Stimulated activated CD4-positive, alpha-beta T cell treated with anti-CD3 and anti-CD28 coated beads, TNF-alpha, amount 100 ng/mL, for 1 hour (primary cell): ENCODE data around the gene DCAF5.
"Not testable (repeated sequence)": the region's sequence is repeated elsewhere in the genome, so short reads cannot be mapped to it uniquely, and the experiment has no call there.

Source experiments
- DNase-seq, 3 donors: peaks; one replicate each; pipeline ENCODE4 v3.0.0-alpha.2; 2020; ENCODE audit warnings: low read depth in 3 of 3, low spot score in 1 of 3

DCAF5 gene

DNA sequence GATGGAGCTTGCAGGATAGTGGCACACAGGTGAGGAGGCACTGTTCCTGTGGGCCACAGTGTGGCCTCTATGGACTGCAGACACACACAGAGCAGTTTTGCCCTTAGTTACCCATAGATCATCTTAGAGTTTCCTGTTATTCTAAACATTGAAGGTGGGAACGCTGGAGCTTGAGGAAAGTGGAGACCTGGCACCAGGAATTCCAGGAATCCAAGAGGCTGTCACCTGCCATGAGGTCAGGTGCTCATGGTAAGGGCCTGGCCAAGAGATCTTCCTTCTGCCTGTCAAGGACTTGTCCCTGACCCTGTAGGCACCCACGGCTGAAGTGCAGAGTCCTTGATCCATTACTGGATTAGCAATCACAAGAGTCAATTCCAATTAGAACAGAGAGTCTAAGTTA, 108.6 kb downstream of the DCAF5 start:
- no peak for DNase-seq

DNA sequence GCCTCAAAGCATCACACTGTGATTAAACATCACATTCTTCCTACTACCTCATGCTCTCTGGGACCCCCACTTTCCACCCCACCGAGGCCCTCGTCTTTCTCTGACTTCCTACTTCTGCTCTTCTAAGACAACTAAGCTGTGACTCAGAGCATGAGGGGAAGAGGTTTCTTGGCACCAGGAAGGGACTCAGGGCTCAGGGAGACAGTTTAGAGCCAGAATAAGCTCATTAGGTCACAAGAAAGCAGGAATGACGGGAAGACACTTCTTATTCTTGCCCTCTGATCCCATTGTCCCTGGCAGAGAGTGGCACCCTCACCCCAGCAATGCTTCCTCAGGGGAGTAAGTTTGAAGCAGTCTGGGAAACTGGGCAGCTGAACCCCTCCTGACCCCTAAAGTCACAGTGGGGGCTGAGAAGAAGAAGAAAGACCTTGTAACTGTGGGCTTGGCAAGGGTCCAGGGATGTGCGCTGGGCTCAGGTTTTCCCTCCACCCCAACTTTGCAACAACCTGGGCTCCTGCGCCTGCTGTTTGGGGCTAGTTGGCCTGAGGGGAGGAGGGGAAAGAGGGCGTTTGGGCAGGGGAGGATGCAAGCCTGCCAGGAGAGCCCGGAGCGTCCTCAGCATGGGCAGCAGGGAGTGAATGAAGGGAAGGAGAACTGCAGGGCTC, 109.2 kb downstream of the DCAF5 start:
- DNase-seq, result no peak

DNA sequence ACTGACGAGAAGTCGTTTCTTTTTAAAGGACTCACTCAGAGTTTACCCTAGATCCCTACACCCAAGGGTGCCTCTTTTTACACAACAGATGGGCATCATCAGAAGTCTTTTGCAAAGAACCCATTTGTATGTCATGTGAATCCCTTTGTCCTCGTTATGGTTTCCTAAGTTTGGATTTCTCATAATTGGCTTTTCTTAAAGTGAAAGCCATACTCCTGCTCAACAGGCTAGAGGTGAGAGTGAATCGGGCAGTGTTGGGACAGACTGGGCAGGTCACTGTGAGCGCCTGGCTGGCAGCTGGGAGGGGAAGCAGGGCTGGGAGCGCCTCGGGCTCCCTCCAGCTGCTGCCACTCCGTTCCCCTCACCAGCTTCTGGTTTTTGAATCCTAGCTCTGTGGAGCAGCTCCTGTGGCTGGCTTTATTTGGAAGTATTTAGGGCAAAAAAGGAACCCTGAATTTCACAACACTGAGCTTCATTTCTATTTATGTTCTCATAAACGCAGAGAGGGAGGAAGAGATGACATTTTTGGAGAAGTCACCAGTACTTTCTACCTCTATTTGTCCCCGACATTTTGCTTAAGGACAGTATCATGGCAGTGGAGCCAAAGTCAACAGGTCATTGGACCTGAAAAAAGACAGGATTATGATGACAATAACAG, 110.0 kb downstream of the DCAF5 start:
- no peak for DNase-seq

DNA sequence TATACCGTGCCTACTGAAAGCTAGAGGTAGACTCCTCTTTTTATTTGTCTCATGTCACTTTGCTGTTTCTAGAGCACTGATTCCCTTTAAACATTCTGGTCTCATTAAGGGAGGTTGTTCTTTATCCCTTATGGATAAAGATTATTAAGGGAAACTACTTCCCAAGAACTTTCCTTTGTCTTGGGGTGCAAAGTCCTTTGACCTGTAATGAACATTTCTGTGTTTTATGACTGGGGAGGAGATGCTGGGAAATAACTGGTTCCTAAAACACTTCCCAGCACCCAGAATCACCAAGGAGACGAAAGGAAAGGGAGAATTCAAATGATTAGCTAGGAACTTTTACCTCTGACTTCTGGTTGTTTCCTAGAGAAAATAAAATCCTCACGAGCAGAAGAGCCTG, 110.6 kb downstream of the DCAF5 start:
- no peak for DNase-seq

DNA sequence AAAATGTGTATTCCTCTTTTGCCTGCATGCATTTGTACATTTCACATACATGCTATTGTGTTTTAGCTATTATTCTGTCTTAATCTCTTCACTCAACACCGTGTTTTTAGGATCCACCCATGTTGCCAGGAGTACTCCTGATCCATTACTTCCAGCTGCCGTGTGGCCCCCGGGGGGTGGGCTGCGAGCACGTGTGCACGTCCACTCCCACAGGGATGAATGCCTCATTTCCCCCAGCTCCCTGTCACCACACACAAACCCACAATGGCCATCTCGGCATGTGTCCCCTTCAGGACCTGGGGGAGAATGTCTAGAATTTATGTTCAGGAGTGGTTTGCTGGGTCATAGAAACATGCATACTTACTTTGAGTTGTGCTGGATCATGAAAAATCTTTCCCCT, 111.1 kb downstream of the DCAF5 start:
- no peak for DNase-seq

DNA sequence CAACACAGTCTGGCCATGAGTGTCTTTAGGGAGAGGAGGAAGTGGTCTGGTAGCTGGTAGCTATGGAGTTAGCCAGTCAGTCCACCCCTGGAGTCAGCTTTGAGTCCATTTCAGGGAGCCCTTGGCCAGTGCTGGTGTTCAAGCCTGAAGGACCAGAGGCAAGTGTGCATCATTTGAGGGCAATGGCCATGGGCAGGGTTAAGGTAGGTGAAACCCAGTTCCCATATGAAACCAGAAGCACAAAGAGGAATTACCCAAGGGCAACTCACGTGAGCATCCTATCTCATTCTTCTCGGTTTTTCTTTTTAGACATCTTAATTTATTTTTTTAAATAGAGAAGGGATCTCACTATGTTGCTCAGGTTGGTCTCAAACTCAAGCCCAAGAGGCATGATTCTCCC, 112.6 kb downstream of the DCAF5 start:
- no peak for DNase-seq

DNA sequence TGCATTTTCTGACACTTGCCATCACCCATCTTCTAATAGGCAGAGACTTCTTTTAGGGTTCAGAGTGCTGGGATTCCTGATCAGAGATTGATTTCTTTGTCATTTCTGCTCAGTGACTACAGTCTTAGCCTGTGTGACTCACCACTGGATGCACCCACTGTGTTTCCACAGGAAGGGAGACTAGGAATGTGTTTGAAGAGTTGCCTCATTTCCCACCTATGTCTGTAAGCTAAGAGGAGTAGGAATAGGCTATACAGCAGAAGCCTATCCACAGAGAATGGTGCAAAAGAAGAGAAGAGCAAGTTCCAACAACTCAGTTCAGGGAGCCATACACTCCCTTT, 113.7 kb downstream of the DCAF5 start:
- no peak for DNase-seq

DNA sequence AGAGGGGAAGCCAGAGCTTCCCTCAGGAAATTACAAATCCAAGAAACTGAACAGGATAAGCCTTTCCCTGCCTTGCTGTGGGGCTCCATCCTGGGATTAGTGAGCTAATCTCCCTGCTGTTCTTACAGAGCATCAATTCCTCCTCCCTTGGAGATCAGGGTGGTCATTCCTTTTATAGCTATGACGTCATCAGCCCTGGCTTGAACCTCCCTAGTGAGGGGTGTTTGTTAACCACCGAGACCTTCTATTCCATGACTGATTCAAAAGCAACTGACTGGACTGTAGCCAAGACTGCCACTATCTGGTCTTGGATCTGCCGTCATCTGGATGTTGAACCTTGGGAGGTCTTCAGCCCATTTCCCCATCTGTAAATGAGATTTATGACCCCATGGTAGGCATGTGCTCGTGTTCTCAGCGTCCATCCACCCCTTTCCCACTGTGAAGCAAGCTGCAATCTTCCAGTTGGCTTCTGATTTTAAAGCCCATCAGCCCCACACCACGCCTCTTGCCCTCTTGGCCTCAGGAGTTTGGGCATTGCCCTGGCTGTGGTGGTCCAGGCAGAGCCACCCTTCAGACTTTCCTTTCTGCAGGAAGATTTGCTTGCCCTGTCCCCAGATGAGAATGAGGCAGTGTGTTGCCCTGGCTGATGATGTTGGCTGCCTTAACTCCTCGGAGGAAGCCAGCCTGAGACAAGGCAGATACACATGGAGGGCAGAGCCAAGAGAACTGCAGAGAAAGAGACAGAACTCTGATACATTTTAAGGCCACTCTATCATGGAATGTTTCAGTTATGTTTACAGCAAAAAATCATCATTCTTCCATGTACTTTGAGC, 114.2 kb downstream of the DCAF5 start:
- no peak for DNase-seq

DNA sequence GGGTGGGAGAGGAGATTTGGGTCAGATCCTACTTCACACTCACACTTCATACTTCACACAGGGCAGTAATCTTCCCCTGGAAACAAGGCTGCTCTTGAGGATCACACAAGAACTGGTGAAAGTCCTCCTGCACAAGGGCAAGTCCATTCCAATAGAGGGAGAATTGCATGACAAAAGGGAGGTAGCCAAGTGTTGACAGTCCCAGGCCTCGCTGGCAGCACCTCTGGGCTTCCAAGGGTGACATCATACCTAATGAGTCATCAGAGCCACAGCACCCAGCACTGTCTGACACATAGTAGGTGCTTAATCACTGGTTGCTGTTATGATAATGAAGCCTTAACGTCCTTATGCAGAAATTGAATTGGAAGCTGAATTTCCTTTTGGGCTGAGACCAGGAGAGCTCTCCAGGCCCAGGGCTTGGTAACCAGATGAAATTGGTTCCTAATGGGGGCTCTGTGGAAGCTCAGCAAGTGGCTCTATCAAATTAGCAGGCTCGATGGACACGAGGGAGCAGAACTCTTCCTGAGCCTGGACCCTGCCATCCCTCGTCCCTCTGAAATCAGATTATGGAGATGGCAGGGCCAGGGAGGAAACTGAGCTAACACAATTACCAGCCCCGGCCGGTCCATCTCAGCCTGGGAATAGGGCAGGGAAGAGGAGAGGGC, 115.0 kb downstream of the DCAF5 start:
- DNase-seq, result no peak

DNA sequence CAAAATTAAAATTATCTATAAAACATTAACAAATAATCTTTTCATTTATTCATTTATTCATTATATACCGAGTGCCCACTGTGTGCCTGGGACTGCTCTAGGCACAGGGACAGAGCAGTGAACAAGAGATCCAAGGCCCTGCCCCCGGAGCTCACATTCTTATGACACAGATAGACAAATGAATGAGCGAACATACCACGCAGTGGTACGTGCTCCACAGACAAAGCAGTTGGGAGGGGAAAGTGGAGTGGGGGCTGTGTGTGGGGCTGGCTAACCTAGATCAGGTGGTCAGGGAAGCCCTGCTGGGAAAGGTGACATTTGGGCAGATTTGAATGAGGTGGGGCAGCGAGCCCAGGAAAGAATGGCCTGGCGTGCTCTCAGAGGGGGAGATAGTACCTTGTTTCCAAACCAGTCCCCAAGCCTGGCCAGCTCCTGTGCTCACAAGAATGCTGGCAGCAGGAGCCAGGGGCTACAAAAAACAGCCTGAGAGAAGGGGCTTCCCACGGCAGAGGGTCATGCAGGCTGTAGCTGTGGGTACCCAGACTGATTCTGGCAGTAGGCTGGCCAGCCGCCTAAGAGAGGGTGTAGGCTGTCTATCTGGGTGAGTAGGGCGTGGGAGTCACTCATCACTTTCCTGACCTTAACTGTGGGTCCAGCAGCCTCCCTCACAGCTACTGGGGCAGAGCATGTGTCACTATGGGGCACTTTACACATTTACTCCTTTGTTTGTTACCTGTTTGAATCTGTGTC, 116.0 kb downstream of the DCAF5 start:
- DNase-seq, result no peak

DNA sequence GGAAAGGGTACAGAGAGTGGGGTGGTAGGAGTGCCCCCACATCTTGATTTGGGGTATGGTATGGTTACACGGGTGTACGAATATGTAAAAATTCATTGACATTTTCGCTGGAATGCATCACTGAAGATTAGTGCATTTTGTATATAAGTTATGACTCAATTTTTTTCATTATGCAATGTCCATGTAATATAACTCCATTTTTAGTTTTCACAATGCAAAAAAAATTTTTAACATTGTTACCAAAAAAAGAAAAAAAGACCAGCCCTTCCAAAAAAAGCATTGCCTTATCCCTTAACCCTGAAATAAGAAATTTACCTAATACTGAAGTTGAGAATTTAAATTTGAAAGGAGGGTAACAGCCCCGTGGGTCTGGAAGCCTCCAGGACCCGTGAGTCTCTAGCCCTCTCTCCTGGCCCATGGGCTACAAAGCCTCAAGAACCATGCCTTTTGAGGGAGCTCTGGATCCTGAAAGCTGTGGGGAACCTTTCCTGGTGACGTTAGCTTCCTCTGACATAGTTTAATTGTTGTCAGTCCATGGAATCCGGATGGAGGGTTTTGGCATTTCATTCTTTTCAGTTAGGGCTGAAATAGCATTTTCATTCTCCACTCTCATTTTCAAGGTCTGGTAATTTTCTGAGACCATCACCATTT, 118.2 kb downstream of the DCAF5 start:
- DNase-seq, result no peak

DNA sequence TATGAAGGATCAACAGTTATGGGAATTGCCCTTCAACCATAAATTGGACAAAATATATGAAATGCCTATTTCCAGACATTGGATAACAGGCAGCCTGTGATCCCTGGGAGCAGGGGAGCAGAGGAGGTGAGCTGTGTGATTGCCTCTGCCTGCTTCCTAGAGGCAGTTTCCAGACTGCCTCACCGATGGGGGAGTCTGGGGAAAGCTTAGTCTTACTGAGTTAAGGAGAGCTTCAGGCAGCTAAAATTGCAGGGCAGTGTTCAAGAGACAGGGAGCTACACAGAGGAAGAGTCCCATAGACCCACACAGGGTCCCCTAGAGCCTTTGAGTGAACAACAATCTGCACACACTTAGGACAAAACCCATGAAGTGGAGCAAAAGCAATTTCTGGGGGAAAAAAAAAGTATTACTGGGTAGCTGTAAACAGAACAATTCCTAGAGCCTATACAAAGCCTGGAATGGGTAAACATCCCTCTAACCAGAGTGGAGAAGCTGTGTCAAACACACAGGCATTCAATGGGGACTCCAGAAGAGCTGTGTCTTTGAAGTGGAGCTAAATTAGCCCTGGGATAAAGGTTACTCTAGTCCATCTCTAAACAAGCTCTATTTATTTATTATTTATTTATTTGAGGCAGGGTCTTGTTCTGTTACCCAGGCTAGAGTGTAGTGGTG, 125.5 kb downstream of the DCAF5 start:
- no peak for DNase-seq

DNA sequence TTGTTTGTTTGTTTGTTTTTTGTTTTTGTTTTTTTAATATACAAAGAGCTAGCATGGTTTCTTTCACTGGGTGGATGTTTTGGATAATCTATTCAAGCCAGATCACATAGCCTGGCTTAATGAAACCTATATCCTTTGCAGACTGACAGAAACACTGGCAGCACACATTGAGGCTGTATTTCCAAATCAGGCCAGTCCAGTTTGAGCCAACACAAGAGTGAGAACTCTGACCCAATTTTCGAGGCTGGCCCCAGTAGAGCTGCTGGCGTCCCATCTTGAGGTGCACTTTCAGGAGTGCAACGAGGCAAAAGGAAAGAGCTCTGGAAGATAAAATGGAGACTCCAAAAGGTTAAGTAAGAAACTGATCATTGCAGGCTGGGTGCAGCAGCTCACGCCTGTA, 129.9 kb downstream of the DCAF5 start:
- DNase-seq, result no peak

DNA sequence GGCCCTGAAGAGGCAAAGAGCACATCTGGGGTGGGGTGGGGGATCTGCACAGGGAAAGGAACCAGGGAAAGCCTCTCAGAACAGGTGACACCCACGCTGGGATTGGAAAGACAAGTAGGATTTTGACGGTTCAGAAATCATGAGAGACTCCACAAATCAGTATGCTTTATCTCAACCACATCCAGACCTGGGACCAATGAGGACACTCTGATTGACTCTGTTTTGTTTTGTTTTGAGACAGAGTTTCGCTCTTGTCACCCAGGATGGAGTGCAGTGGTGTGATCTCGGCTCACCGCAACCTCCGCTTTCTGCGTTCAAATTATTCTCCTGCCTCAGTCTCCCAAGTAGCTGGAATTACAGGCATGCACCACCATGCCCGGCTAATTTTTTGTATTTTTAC, 130.8 kb downstream of the DCAF5 start:
- DNase-seq, result not testable (repeated sequence)

DNA sequence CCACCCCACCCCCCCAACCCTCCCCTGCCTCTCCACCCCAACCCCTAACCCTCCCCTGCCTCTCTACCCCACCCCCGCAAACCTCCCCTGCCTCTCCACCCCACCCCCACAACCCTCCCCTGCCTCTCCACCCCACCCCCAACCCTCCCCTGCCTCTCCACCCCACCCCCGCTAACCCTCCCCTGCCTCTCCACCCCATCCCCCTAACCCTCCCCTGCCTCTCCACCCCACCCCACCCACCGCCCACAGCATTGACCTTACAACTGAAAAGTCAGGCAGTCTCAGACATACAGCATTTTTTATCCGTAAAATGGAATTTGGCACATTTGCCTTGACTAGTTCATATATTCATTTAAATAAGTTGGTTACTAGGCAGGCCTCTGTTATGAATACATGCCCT, 135.2 kb downstream of the DCAF5 start:
- no peak for DNase-seq

DNA sequence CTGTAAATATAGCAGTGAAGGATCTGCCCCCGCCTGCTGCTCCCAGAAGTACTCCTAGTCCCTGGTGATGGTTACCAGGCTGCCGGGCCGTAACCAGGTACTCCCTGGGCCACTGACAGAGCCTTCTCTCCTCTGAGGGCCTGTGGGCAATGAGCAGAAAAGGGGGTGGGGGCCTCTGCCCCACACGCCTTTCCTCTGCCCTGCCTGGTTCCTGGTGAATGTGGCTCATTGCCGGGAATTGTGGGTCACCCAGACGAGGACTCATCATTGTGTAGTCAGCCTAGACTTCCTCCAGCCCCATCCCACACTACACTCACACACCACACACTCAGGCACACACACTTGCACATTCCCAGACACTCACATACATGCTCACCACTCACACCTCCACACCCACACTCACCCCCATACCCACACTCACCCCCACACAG, 138.1 kb downstream of the DCAF5 start:
- DNase-seq, result no peak

DNA sequence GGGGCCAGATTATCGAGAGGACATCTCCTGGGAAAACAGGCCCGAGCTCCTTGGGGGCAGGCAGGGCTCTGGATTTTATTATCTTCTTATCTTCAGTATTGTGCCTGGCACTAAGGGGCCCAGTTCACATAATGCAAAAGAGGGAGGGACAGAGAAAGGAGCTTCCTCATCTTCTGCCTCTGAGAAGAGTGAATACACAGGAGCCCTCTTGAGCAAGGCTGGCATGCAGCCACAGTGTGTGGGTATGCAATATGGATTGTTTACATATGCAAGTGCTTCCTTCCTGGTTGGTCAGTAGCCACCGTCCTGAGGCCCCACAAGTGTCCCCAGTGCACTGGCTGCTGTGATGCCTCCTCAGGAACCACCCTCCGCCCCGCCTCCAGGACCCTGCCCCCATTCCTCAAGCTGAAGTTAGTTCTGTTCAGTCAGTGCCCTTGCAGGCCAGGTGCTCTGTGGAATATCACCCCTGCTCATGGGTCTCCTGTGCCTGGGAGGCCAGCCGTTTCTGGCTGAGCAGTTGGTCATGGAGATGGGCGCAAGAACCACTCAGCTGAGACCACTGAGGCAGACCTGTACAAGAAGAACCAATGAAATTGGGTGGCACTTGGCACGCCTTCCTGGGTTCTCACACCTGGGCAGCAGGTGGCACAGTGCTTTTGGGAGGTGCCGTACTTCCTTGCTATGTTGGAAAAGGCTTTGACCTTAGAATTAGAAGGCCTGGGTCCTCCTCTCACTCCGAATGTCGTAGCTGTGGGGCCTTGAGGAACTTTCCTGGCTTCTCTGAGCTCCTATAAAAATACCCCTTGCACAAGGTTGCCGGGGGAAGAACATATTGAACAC, 138.8 kb downstream of the DCAF5 start:
- DNase-seq, result no peak

DNA sequence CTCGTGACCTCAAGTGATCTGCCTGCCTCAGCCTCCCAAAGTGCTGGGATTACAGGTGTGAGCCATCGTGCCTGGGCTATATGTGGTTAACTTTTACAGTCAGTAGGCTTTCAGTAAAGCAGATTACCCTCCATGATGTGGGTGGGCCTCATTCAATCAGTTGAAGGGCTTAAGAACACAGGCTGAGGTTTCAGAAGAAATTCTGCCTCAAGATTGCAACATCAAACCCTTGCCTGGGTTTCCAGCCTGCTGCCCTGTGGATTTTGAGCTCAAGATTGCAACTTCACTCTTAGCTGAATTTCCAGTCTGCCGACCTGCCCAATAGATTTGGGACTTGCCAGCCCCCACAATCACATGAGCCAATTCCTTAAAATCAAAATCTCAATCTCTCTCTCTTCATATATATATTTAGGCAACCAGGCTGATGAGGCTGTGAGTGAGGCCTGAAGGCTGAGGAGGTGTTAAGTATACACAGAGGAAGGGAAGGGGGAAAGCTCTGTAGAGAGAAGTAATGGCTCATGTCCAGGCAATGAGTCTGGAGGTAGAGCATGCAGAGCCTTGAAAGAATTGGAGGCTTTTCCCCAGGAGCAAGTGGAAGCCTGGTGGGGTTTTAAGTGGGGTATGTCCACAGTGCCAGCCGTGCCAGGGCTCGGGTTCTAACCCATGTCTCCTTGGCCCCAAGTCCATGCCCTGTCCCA, 140.5 kb downstream of the DCAF5 start:
- no peak for DNase-seq

DNA sequence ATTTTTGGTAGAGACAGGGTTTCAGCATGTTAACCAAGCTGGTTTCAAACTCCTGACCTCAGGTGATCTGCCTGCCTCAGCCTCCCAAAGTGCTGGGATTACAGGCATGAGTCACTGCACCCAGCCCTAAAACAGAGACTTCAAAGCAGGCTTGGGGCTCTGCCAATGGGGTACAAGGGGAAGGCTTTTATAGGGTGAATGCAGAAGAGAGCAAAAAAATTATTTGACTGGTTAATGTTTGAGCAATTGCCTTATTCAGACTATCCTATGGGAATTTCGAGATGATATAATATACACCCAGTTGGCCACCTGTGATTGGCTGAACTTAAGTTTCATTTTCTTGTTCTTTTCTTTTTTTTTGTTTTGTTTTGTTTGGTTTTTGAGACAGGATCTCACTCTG, 142.3 kb downstream of the DCAF5 start:
- DNase-seq, result no peak
